T-helper 17 cell (primary cell): ENCODE measurements around the gene GARIN5B. TPM values are rescaled to one million over a fixed set of nuclear protein-coding genes. Genes with fewer than 3 reads are reported as not detected.

Source experiments
- ATAC-seq: fragments of 150-1000 bp; cut with Tn5 transposase; 2 replicates; pipeline ENCODE4 v1.10.0; 2021; ENCODE audit warnings: mild to moderate bottlenecking, moderate library complexity
- DNase-seq, 3 donors: peaks; one replicate each; pipeline versions ENCODE4 v3.0.0 to v3.0.0-alpha.2; 2020 to 2021
- H3K9me3 ChIP-seq: one replicate; pipeline ENCODE4 v1.7.0; 2013; ENCODE audit warnings: low read length, mild to moderate bottlenecking; ENCODE audit not compliant: control insufficient read depth, poor library complexity, severe bottlenecking
- H3K27ac Mint-ChIP-seq: one replicate; pipeline ENCODE4 v1.8.0; 2022; ENCODE audit warnings: mild to moderate bottlenecking, moderate library complexity, mixed read lengths
- H3K27me3 Mint-ChIP-seq: one replicate; pipeline ENCODE4 v1.8.0; 2022; ENCODE audit warnings: mixed read lengths
- H3K36me3 Mint-ChIP-seq: one replicate; pipeline ENCODE4 v1.8.0; 2022; ENCODE audit warnings: low read depth, mixed read lengths
- H3K4me1 Mint-ChIP-seq: one replicate; pipeline ENCODE4 v1.8.0; 2022; ENCODE audit warnings: mild to moderate bottlenecking, mixed read lengths
- H3K4me3 Mint-ChIP-seq: one replicate; pipeline ENCODE4 v1.8.0; 2022; ENCODE audit warnings: mild to moderate bottlenecking, moderate library complexity, mixed read lengths
- total RNA-seq, 4 donors: library from RNA in 2 of 4; stranded (reverse) in 2 of 4; gene quantifications; one replicate each; pipeline ENCODE4 v1.2.3 and lab custom pipeline; 2022 to 2026

Gene GARIN5B
- total RNA-seq, 2 donors from 2014 or later: 0.07 TPM; not detected in 1

DNA sequence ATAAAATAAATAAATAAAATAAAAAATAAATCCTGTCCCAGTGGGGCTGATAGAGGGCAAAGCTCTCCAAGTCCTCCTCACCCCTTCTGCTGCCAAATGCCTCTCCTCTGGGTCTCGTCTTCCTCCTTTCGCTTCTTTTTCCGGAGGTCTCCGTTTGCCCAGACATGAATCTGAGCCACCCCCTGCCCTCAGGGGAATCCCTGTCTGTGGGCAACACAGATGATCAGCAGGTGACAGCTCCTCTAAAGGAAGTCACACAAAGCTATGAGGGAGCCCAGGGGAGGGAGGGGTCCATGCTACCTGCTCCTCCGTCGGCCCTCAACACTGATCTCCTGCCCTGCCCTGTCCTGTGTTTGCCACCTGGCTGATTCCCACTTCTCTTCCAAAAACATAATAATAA lies 38.4 kb downstream of the GARIN5B start:
- no peaks in the 10 kb centered on the region for H3K9me3 ChIP-seq
- ATAC-seq: no peak
- H3K27ac Mint-ChIP-seq: no peak overlapping the region
- no peaks in the 10 kb centered on the region for H3K36me3 Mint-ChIP-seq
- no peak for DNase-seq
- H3K4me1 Mint-ChIP-seq: peaks cover 8% of the 10 kb centered on the region
- peaks cover 25% of the 10 kb centered on the region for H3K27me3 Mint-ChIP-seq
- H3K4me3 Mint-ChIP-seq: peak overlapping the region; percentile 33

DNA sequence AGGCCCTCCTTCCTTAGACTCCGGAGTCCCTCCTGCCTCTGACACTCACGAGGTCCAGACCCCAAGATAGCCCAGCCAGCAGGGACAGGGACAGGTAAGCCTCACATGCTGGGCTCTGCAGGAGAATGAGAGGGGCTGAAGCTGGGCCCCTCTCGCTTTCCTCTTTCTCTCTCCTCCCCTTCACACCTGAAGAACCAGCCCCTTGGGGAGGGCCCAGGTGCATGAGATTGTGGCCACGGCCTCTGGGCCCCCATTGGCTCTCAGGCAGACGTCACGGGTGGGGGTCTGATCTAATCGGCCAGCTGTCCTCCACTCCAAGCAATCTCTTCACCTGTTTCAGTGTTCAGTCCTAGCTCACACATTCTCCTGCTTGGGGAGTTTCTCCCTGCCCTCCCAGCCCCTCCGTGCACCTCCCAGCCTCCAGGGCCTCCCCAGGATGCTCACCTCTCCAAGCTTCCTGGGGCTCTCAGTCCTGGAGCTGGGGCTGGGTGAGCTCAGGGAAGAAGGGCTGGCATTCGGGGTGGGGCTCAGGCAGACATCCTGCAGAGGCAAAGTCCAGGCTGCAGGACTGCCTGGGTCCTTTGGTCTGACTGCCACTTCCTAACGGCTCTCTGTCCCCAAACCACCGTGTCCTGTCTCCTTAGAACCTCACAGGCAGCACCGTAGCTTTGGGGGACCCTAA lies 40.7 kb downstream of the GARIN5B start:
- Mint-ChIP-seq H3K27ac (peak overlapping the region; percentile 84), H3K27me3 (peaks cover 25% of the 10 kb centered on the region), H3K36me3 (no peaks in the 10 kb centered on the region), H3K4me3 (no peak overlapping the region), H3K4me1 (peaks cover 8% of the 10 kb centered on the region)
- DNase-seq (no peak), ATAC-seq (no peak)
- no peaks in the 10 kb centered on the region for H3K9me3 ChIP-seq

DNA sequence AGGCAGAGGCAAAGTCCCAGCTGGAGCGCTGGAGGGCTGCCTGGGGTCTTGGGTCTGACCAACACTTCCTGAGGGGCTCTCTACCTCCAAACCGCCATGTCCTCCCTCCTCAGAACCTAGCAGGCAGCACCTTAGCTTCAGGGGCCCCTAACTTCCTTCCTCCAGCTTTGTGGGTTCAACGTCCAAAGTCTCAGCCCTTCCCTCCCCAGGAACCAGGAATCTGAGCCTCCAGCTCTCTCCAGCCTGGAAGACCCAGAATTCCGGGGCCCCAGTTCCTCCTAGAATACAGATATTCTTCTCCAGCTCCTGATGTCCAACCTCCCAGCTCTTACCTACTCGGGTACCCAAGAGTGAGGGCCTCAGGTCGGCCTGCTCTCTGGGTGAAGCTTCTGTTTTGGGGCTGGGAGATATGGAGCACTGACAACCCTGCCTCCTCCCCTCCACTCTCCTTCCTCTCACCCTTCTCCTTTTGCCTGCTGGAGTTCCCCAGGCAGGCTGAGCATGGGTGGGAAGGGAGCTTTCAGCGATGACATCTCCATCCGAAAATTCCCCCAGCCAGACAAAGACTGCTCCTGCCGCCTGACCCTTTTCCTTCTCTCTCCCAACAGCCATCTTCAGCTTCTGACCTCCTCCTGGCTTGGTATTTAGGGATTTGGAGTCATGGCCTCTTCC lies 41.5 kb downstream of the GARIN5B start:
- H3K27ac Mint-ChIP-seq: peak overlapping the region; percentile 29
- ATAC-seq (no peak), DNase-seq (no peak)
- H3K27me3 Mint-ChIP-seq: peaks cover 25% of the 10 kb centered on the region
- H3K36me3 Mint-ChIP-seq: no peaks in the 10 kb centered on the region
- H3K4me1 Mint-ChIP-seq: peaks cover 8% of the 10 kb centered on the region
- H3K9me3 ChIP-seq: no peaks in the 10 kb centered on the region
- H3K4me3 Mint-ChIP-seq: no peak overlapping the region

DNA sequence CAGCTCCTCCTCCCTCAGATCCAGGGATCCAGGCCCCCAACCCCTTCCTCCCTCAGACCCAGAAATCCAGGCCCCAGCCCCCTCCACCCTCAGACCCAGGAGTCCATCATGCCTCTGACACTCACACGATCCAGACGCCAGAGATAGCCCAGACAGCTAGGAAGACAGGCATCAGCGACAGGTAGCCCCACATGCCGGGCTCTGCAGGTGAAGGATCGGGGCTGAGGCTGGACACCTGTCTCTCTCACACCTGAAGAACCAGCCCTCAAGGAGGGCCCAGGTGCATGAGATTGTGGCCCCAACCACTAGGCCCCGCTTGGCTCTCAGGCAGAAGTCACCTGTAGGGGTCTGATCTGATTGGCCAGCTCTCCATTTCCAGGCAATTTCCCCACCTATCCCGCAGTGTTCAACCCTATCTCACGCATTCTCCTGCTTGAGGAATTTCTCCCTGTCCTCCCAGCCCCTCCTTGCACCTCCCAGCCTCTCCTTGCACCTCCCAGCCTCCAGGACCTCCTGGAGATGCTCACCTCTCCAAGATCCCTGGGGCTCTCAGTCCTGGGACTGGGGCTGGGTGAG lies 42.1 kb downstream of the GARIN5B start:
- H3K27me3 Mint-ChIP-seq: peaks cover 25% of the 10 kb centered on the region
- no peak overlapping the region for H3K27ac Mint-ChIP-seq
- H3K4me1 Mint-ChIP-seq: peaks cover 8% of the 10 kb centered on the region
- ATAC-seq: no peak
- no peaks in the 10 kb centered on the region for H3K9me3 ChIP-seq
- no peaks in the 10 kb centered on the region for H3K36me3 Mint-ChIP-seq
- no peak overlapping the region for H3K4me3 Mint-ChIP-seq
- no peak for DNase-seq

DNA sequence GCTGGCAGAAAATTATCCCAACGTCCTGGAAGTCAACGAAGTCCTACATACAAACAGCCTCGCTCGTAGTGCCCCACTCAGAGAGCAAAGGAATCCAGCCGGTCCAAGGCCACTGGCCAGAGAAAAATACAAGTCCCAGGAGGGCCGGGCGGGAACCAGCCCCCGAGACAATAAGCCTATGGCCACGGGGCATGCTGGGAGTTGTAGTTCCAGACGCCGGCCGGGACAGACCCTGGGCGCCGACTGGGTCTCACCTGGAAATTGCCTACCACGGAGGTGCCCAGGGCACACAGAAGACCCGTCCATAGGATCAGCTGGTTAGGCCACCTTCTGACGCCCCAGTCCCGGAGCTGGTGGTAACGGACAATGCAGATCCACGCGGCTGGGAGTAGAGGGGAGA lies 43.3 kb downstream of the GARIN5B start:
- no peaks in the 10 kb centered on the region for H3K9me3 ChIP-seq
- no peak overlapping the region for H3K27ac Mint-ChIP-seq
- no peak overlapping the region for H3K4me3 Mint-ChIP-seq
- ATAC-seq: no peak
- no peaks in the 10 kb centered on the region for H3K36me3 Mint-ChIP-seq
- H3K27me3 Mint-ChIP-seq: peaks cover 22% of the 10 kb centered on the region
- DNase-seq: no peak
- peaks cover 8% of the 10 kb centered on the region for H3K4me1 Mint-ChIP-seq

DNA sequence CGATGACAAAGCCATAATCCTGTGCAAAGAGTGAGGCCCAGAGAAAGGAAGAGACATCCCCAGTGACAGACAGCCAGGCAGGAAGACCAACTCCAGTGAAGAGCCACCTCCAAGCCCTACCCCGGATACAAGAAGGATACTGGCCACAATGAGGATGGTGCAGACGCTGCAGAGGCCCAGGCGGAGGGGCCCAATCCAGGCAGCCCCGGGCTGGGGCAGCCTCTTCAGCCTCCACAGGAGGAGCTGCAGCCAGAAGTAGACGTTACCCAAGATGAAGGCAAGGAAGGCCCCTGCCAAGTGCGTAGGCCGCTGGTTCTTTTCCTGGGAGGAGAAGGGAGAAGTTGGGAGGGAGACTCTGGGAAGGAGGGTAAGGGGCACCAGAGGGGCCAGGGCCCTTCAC lies 46.4 kb downstream of the GARIN5B start:
- Mint-ChIP-seq H3K27me3 (peaks cover 5% of the 10 kb centered on the region), H3K4me1 (peaks cover 3% of the 10 kb centered on the region), H3K4me3 (no peak overlapping the region), H3K36me3 (no peaks in the 10 kb centered on the region), H3K27ac (no peak overlapping the region)
- ATAC-seq (no peak), DNase-seq (no peak)
- H3K9me3 ChIP-seq: no peaks in the 10 kb centered on the region

DNA sequence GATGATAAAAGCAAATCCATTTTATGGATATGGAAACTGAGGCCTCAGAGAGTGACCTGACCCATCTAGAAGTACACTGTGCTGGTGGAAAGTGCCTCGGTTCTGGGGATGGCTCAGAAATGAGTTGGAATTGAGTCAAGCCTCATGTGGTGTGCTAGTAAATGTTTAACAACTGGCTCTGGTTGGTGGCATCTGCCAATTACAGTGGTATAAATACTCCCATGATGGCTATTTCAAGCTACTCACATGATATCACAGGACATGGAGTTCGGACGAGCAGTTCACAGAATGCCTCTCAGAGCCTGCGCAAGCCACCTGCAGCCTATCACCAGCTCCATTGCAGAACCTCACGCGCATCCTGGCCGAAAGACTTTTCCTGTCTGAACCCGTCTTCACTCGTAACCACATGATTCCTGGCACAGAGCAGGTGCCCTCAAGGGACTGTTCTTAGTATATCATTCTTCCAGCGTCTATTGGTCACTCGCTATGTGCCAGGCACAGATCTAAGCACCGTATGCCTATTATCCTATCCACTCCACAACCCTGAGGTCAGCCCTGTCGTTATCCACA lies 47.0 kb downstream of the GARIN5B start:
- no peaks in the 10 kb centered on the region for H3K9me3 ChIP-seq
- no peak for ATAC-seq
- DNase-seq: no peak
- H3K36me3 Mint-ChIP-seq: no peaks in the 10 kb centered on the region
- H3K4me3 Mint-ChIP-seq: no peak overlapping the region
- no peak overlapping the region for H3K27ac Mint-ChIP-seq
- no peaks in the 10 kb centered on the region for H3K27me3 Mint-ChIP-seq
- H3K4me1 Mint-ChIP-seq: peaks cover 2% of the 10 kb centered on the region

DNA sequence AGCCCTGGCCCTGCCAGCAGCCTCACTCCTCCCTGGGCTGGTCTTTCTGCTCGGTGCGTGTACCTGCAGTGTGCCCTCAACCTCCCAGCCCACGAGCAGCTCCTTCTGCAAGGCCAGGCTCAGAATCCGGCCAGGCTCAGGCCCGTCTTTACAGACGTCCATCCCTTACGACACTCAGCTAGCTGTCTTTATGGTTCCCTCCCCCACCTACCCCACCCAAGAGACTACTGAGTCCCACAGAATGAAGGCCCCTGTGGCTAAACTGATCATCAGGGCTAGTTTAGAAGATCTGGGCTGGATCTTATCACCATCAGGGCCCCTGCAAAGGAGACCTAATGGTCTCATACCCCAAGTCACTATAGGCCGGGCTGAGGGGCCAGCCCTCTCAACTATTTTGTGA lies 48.7 kb downstream of the GARIN5B start:
- no peaks in the 10 kb centered on the region for H3K9me3 ChIP-seq
- Mint-ChIP-seq H3K27me3 (no peaks in the 10 kb centered on the region), H3K4me3 (no peak overlapping the region), H3K27ac (no peak overlapping the region), H3K36me3 (no peaks in the 10 kb centered on the region), H3K4me1 (peaks cover 2% of the 10 kb centered on the region)
- no peak for ATAC-seq
- no peak for DNase-seq

DNA sequence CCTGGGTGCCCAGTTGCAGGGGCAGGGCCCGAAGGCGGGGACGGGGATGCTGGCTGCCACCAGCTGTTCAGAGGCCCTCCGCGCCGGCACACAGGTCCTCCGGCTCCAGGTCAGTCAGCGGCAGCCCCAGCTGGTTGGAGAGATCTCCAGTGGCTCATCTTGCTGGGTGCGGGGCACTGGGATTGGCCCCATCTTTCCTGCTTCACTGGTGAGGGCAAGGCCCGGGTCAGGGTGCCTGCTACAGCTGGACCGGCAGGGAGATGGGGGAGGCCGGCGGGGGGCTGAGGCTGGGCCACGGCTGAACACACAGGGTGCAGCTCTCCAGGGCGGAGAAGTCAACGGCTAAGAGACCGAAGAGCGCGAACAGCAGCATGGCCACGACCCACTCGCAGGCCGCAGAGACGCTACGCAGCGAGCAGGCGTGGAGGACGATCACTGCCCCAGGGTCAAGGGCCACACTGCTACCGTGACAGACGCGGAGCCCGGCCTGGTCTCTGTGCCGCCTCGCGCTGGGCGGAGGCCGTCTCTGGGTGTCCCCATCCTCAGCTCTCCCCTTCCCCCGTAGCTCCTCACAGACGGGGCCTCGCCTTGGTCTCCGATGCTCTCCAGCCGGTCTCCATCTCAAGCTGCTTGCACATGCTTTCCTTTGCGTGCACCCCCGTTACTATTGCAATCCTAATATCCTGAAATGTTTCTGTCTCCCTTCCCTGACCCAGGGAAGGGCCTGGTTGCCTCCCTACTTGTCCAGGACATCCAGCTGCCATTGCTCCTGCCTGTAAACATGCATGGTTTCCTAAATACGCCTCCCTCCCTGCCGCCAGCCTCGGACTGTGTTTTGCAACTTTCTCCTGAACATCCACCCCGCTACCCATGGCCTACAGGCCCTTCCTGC lies 50.2 kb downstream of the GARIN5B start:
- no peaks in the 10 kb centered on the region for H3K9me3 ChIP-seq
- DNase-seq (no peak), ATAC-seq (no peak)
- H3K36me3 Mint-ChIP-seq: no peaks in the 10 kb centered on the region
- H3K27me3 Mint-ChIP-seq: no peaks in the 10 kb centered on the region
- H3K27ac Mint-ChIP-seq: no peak overlapping the region
- peaks cover 2% of the 10 kb centered on the region for H3K4me1 Mint-ChIP-seq
- no peak overlapping the region for H3K4me3 Mint-ChIP-seq

DNA sequence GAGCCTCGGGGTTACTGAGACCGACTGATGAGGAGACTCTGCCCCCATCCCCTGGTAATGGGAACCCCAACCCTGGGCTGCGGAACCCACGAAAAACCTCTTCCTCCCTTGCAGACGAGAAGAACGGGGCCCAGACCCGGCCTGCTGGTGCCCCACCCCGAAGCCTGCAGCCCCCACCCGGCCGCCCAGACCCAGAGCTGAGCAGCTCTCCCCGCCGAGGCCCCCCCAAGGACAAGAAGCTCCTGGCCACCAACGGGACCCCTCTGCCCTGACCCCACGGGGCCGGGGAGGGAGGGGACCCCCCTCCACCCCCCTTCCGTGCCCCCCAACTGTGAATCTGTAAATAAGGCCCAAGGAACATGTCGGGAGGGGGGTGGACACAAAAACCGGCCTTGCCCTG lies 51.3 kb downstream of the GARIN5B start:
- Mint-ChIP-seq H3K27me3 (no peaks in the 10 kb centered on the region), H3K36me3 (no peaks in the 10 kb centered on the region), H3K27ac (no peak overlapping the region), H3K4me1 (peaks cover 2% of the 10 kb centered on the region), H3K4me3 (no peak overlapping the region)
- H3K9me3 ChIP-seq: no peaks in the 10 kb centered on the region
- DNase-seq: no peak
- no peak for ATAC-seq

DNA sequence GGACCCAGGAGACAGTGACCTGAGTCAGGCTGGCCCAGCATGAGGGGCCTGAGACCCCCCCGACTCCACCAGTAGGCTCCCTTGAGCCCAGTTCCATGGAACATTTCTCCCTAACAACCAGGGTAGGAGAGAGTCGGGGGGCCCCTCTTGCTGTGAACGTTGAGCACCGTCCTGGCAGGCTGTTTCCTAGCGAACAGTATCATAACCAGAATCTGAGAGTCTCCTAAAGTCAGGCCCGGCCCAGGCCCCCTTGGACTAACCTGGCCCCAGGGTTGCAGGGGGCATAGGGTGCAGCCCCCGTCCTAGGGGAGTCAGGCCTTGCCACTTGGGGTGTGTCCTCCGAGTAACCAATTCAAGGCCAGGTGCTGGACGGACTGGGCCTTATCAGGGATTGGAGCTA lies 51.7 kb downstream of the GARIN5B start:
- Mint-ChIP-seq H3K27me3 (no peaks in the 10 kb centered on the region), H3K36me3 (no peaks in the 10 kb centered on the region), H3K4me3 (no peak overlapping the region), H3K4me1 (peaks cover 2% of the 10 kb centered on the region), H3K27ac (no peak overlapping the region)
- DNase-seq (no peak), ATAC-seq (no peak)
- H3K9me3 ChIP-seq: no peaks in the 10 kb centered on the region

DNA sequence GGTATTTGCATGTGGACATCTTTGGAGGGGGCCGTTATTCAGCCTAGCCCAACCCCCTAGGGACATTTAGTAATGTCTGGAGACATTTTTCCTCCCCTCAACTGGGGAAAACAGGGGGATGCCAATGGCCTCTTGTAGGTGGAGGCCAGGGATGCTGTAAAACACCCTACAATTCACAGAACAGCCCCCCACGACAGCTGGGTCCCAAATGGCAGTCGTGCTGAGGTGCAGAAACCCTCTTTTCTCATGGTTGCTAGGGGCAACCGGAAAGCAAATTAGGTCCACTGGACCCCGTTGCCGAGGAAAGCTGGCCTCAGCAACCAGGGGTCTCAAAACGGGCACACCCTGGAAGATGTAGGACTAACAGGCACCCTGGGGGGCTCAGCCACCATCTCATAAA lies 52.6 kb downstream of the GARIN5B start:
- no peaks in the 10 kb centered on the region for H3K9me3 ChIP-seq
- Mint-ChIP-seq H3K27me3 (no peaks in the 10 kb centered on the region), H3K4me1 (peaks cover 2% of the 10 kb centered on the region), H3K4me3 (no peak overlapping the region), H3K36me3 (no peaks in the 10 kb centered on the region), H3K27ac (no peak overlapping the region)
- ATAC-seq (no peak), DNase-seq (no peak)

DNA sequence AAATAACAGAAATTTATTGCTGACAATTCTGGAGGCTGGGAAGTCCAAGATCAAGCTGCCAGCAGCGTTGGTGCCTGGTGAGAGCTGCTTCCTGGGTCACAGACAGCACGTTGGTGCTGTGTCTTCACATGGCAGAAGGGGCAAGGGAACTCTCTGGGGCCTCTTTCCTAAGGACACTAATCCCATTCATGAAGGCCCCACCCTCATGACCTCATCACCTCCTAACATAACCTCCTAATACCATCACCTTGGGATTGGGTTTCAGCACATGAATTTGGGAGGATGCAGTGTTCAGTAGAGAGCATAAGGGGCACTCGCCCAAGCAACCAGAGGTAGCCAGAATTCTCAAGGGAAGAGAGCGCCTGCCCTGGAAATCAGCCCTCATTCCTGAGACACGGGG lies 53.6 kb downstream of the GARIN5B start:
- DNase-seq: no peak
- Mint-ChIP-seq H3K27ac (no peak overlapping the region), H3K4me3 (no peak overlapping the region), H3K27me3 (no peaks in the 10 kb centered on the region), H3K36me3 (no peaks in the 10 kb centered on the region), H3K4me1 (peaks cover 5% of the 10 kb centered on the region)
- ATAC-seq: no peak
- H3K9me3 ChIP-seq: no peaks in the 10 kb centered on the region
